PFSK-1 (cell line): ENCODE data around the gene PPP4R4.

Experiments used
- FOXP2 ChIP-seq: optimal IDR thresholded peaks from 2 replicates; pipeline ENCODE3; 2011; ENCODE audit warnings: borderline replicate concordance, control low read depth, inconsistent platforms; ENCODE audit not compliant: insufficient read depth; ENCODE audit errors: extremely low read length, extremely low read depth
- POLR2AphosphoS5 ChIP-seq: IDR thresholded peaks from 2 replicates; pipeline ENCODE4 v1.6.1; 2012; ENCODE audit warnings: low read depth, mild to moderate bottlenecking, control low read depth, low read length, moderate library complexity
- SIN3A ChIP-seq: IDR thresholded peaks from 2 replicates; pipeline ENCODE4 v1.6.1; 2012; ENCODE audit warnings: mild to moderate bottlenecking, low read length, moderate library complexity, borderline replicate concordance; ENCODE audit not compliant: insufficient read depth
- TAF1 ChIP-seq: IDR thresholded peaks from 2 replicates; pipeline ENCODE4 v1.6.1; 2012; ENCODE audit warnings: low read length, control low read depth, borderline replicate concordance; ENCODE audit not compliant: insufficient read depth
- TF ChIP-seq, protein P1 (sequence below), 2 experiments: IDR thresholded peaks; 2 replicates each; pipeline versions ENCODE4 v1.6.1 to v1.8.0; 2011 to 2012; ENCODE audit warnings: low read depth in 2 of 2, low read length in 2 of 2, control low read depth in 1 of 2, inconsistent platforms in 1 of 2, mild to moderate bottlenecking in 1 of 2, moderate library complexity in 1 of 2; ENCODE audit not compliant: insufficient read depth in 1 of 2

The PPP4R4 gene

DNA sequence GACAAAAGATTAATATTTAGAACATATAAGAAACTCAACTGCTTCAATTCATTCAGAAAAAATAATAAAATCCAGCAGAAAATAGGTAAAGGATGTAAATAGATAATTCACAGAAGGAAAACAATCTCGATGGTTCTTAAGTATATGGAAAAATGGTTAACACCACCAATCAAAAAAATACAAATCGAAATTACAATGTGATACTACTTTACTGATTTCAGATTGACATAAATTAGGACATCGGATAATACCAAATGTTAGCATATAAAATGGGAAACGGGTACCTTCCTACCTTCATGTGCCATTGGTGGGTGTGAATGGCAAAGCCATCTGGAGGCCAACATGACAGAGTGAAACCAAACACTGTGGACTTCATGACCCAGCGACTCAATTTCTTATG, 1.6 kb upstream of the PPP4R4 start:
- TF ChIP-seq SIN3A (no peak), POLR2AphosphoS5 (no peak), TAF1 (no peak), FOXP2 (no peak)
- TF ChIP-seq, protein P1, sequence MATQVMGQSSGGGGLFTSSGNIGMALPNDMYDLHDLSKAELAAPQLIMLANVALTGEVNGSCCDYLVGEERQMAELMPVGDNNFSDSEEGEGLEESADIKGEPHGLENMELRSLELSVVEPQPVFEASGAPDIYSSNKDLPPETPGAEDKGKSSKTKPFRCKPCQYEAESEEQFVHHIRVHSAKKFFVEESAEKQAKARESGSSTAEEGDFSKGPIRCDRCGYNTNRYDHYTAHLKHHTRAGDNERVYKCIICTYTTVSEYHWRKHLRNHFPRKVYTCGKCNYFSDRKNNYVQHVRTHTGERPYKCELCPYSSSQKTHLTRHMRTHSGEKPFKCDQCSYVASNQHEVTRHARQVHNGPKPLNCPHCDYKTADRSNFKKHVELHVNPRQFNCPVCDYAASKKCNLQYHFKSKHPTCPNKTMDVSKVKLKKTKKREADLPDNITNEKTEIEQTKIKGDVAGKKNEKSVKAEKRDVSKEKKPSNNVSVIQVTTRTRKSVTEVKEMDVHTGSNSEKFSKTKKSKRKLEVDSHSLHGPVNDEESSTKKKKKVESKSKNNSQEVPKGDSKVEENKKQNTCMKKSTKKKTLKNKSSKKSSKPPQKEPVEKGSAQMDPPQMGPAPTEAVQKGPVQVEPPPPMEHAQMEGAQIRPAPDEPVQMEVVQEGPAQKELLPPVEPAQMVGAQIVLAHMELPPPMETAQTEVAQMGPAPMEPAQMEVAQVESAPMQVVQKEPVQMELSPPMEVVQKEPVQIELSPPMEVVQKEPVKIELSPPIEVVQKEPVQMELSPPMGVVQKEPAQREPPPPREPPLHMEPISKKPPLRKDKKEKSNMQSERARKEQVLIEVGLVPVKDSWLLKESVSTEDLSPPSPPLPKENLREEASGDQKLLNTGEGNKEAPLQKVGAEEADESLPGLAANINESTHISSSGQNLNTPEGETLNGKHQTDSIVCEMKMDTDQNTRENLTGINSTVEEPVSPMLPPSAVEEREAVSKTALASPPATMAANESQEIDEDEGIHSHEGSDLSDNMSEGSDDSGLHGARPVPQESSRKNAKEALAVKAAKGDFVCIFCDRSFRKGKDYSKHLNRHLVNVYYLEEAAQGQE (IDR thresholded peaks at IDR 0.05; ENCODE audit: insufficient read depth in 1 of 2, low read depth in 2 of 2, low read length in 2 of 2): no peak

DNA sequence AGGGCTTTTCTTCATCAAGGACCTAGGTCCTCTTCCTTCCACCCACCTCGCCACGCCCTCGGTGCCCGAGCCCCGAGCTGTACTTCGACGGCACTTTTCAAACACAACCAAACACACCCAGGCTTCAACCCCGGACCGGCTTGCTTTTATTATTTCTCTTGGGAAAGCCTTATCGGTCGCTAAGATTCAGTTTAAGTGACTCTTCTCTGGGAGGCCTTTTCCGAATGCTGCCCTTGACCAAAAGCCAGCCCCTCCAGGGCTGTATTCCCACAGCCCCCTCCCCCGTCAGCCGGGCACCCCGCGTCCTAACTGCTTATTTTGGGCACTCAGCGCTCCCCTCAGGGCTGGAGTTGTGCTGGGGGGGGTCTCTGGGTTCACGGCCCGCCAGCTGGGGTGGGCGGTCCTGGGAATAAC, 644 bp upstream of the PPP4R4 start:
- no peak for TF ChIP-seq FOXP2
- TF ChIP-seq POLR2AphosphoS5: no peak
- no peak for TF ChIP-seq TAF1
- TF ChIP-seq SIN3A: no peak
- TF ChIP-seq, protein P1 (IDR thresholded peaks at IDR 0.05; ENCODE audit: insufficient read depth in 1 of 2, low read depth in 2 of 2, low read length in 2 of 2): no peak

DNA sequence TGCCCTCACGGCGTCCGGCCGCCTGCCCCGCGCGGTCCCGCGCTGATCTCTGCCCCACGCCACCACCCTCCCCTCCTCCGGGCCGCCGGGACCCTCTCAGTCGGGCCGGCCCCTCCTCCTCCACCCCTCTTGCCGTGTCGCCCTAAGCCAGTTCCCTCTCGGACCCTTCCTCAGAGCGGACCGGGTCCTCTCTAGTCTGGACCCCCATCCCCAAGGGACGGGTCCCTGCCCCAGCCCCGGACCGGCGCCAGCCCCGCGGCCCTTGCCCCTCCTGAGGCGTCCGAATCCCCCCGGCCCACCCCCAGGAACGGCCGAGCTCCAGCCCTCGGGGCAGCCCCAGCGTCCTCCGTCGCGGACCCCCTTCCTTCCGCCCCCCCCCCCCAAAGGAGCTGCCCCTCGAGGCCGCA, 485 bp downstream of the PPP4R4 start:
- TF ChIP-seq, protein P1 (IDR thresholded peaks at IDR 0.05; ENCODE audit: insufficient read depth in 1 of 2, low read depth in 2 of 2, low read length in 2 of 2): no peak
- TF ChIP-seq FOXP2 (no peak), SIN3A (no peak), POLR2AphosphoS5 (no peak), TAF1 (no peak)

DNA sequence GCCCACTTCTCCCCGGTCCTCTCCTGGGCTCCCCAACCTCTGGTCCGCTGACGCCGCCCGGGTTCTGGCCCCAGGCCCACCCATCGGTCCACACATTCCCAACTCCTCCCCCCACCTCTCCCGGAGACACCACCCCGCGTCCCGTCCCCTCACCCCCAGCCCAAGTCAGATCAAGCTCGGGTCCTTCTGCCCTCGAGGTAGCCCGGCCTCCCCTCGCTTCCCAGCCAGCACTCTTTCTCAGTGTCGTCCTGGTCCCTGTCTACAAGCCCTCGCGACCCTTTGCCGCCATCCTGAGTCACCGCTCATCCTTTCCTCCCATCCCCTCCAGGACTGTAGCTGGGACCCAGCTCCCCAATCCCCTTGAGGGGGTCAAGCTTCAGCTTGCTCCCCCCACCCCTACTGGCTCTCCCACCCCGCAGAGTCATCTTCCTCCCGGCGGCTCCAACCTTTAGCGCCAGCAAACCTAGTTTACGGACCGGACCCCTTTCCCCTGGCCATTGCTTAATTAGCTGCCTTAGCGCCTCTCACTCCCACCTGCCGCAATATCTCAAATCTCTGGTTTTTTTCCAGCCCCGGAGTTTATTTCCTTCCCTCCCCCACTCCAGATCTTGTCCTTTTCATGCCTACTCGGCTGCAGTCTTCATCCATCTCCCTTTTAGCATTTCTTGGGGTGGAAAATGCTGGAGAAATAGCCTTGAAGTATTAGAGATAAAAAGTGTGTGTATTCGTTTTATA, 1.1 kb downstream of the PPP4R4 start:
- TF ChIP-seq, protein P1 (IDR thresholded peaks at IDR 0.05; ENCODE audit: insufficient read depth in 1 of 2, low read depth in 2 of 2, low read length in 2 of 2): no peak
- TF ChIP-seq POLR2AphosphoS5: no peak
- TF ChIP-seq FOXP2: no peak
- TF ChIP-seq SIN3A: no peak
- no peak for TF ChIP-seq TAF1

DNA sequence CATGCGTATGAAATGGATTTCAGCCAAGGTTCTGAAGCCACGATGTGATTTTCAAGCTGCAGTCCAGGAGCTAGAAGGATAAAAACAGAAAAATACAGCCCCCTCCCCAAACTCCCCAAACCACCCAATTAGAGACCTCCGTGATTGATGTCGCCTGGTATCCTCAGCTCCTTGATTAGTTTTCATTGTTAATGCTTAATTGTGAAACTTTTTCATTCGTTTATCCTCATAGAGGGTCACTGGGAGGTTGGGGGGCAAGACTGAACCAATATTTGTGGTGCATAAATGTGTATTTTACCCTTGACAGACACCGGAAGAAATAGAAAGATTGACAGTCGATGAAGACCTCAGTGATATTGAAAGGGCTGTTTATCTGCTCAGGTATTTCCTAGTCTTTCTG, 1.6 kb downstream of the PPP4R4 start:
- TF ChIP-seq TAF1 (no peak), FOXP2 (no peak), SIN3A (no peak), POLR2AphosphoS5 (no peak)
- TF ChIP-seq, protein P1 (IDR thresholded peaks at IDR 0.05; ENCODE audit: insufficient read depth in 1 of 2, low read depth in 2 of 2, low read length in 2 of 2): no peak
